ENCODE measurements around the gene CNTNAP5.

- TF ChIP-seq EZH2phosphoT487 (IDR thresholded peaks at IDR 0.05; ENCODE audit: low read depth, severe bottlenecking, unreplicated experiment) (no peak), CTCF (IDR thresholded peaks at IDR 0.05; ENCODE audit: poor library complexity) (no peak), EZH2 (IDR thresholded peaks at IDR 0.05; ENCODE audit: borderline replicate concordance) (no peak)
Measured at GRCh38 chr2:124580263-124580662, 555.2 kb downstream of the CNTNAP5 start.
